ENCODE data around the gene SLC45A2.

DNA sequence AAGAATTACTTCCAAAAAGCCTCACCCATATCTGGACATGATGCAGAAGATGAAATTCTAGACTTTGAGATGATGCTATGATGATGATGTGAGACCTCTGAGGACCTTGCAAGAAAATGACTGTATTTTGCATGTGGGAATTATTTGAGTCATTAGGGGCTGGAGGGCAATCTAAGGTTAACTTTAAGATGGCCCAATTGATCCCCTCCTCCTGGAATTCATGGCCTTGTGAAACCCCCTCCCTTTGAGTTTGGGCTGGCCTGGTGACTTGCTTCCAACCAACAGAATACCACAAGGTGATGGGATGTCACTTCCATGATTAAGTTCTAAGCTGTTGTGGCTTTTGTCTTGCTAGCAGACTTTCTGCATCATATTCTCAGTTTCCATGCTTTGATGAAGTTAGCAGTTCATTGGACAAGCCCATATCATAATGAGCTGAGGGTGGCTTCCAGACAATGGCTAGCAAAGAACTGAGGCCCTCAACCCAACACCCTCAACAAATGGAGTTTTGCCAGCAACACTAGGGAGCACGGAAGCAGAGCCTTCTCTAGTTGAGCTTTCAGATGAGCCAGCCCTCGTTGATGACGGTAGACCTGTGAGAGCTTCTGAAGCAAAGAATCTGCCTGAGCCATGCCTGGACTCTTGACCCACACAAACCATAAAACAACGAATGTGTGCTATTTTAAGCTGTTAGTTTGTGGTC is 30.8 kb upstream of the SLC45A2 start:
- no peak for TF ChIP-seq CTCF (IDR thresholded peaks at IDR 0.05)
- no peak for TF ChIP-seq EZH2phosphoT487 (IDR thresholded peaks at IDR 0.05)
- no peak for TF ChIP-seq EZH2 (IDR thresholded peaks at IDR 0.05)
